Choroid plexus epithelial cell (primary cell): Measurements from ENCODE around the gene IER3IP1.
A peak's percentile ranks its signal among the peaks of the same experiment; 100 is the strongest.

ENCODE experiments used
- DNase-seq: peaks from one replicate; pipeline ENCODE4 v3.0.0-alpha.2; 2010; ENCODE audit warnings: low read depth
- H3K4me3 ChIP-seq: 2 replicates; pipeline ENCODE4 v1.5.1; 2011; ENCODE audit warnings: low read depth, mild to moderate bottlenecking, control low read depth, low read length, moderate library complexity
- CTCF ChIP-seq: conservative IDR thresholded peaks from 2 replicates; pipeline ENCODE4 v1.5.1; 2011; ENCODE audit warnings: low read depth, mild to moderate bottlenecking, control low read depth, inconsistent platforms, low read length, moderate library complexity

Gene IER3IP1

GRCh38 chr18:47151439-47151838 lies 24.7 kb downstream of the IER3IP1 start:
- H3K4me3 ChIP-seq, result no peak overlapping the region
- TF ChIP-seq CTCF, result no peak

GRCh38 chr18:47150824-47151366 lies 25.3 kb downstream of the IER3IP1 start:
- no peak for DNase-seq
- H3K4me3 ChIP-seq, result peak overlapping the region; percentile 87
- no peak for TF ChIP-seq CTCF

More at GRCh38 chr18:47151439-47151838, 24.7 kb downstream of the IER3IP1 start:
- no peak for DNase-seq

- peak within 1 kb of the TSS; percentile 87 for H3K4me3 ChIP-seq
- no peak for TF ChIP-seq CTCF
Observed at GRCh38 chr18:47150029-47150823, 25.9 kb downstream of the IER3IP1 start, which contains the start of gene HDHD2. HDHD2 (minus strand) TSS chr18:47150500; CDS start chr18:47136439, 14,061 bp downstream.

GRCh38 chr18:47149457-47150028 lies 26.6 kb downstream of the IER3IP1 start:
- no peak for TF ChIP-seq CTCF
- no peak for DNase-seq
- H3K4me3 ChIP-seq, result peak overlapping the region; percentile 87

More at GRCh38 chr18:47150029-47150823, 25.9 kb downstream of the IER3IP1 start, which contains the start of gene HDHD2:
- peak; percentile 80 for DNase-seq

GRCh38 chr18:47146206-47146605 lies 30.0 kb downstream of the IER3IP1 start:
- H3K4me3 ChIP-seq, result no peak overlapping the region
- no peak for TF ChIP-seq CTCF
- DNase-seq, result no peak

- no peak for DNase-seq
- H3K4me3 ChIP-seq, result no peak overlapping the region
- no peak for TF ChIP-seq CTCF
Observed at GRCh38 chr18:47143899-47144485, 32.2 kb downstream of the IER3IP1 start.
